B cell (primary cell): ENCODE measurements around the gene TMPRSS9. TPM values are rescaled to one million over a fixed set of nuclear protein-coding genes. Genes with fewer than 3 reads are reported as not detected.
"Not testable (repeated sequence)": the region's sequence is repeated elsewhere in the genome, so short reads cannot be mapped to it uniquely, and the experiment has no call there.

ENCODE experiments used
- ATAC-seq: fragments of 200-7000 bp; cut with Tn5 transposase; one replicate; pipeline ENCODE4 v1.10.0; 2021; ENCODE audit warnings: low read depth, mild to moderate bottlenecking, moderate number of reproducible peaks, moderate library complexity
- CTCF ChIA-PET: fragments of 350-600 bp; sonication (Branson Sonifier 250); formaldehyde crosslinking; loops from one replicate; lab custom pipeline; 2021; ENCODE audit warnings: antibody characterized with exemption, inconsistent platforms; lab: Charles Lee
- POLR2A ChIA-PET: fragments of 350-600 bp; sonication (Branson Sonifier 250); formaldehyde crosslinking; loops from one replicate; lab custom pipeline; 2021; ENCODE audit warnings: antibody characterized with exemption; lab: Charles Lee
- DNase-seq: peaks from one replicate; pipeline ENCODE4 v3.0.0; 2013
- H2AFZ ChIP-seq: 2 replicates; pipeline ENCODE4 v1.6.1; 2012; ENCODE audit warnings: mild to moderate bottlenecking, low read depth, low read length; ENCODE audit not compliant: insufficient read depth, poor library complexity, severe bottlenecking
- H3K27ac ChIP-seq, 2 donors: 1 replicate in 1 of 2; 2 replicates in 1 of 2; pipeline ENCODE4 v1.5.1; 2012 to 2013; ENCODE audit warnings: low read length in 2 of 2, mild to moderate bottlenecking in 2 of 2, moderate library complexity in 1 of 2
- H3K27me3 ChIP-seq, 4 experiments: fragments of 200-600 bp in 1 of 4; sonication (generic) in 1 of 4; replicated peaks in 1 of 4; 1 replicate in 2 of 4; 2 replicates in 2 of 4; pipeline versions ENCODE4 v1.6.1 to v1.7.0; 2013 to 2016; ENCODE audit warnings: low read length in 3 of 4, mild to moderate bottlenecking in 2 of 4, mixed read lengths in 1 of 4, moderate library complexity in 1 of 4; ENCODE audit not compliant: insufficient read depth in 4 of 4, control insufficient read depth in 3 of 4; ENCODE audit errors: control extremely low read depth in 1 of 4
- H3K36me3 ChIP-seq, 2 experiments: replicated peaks in 1 of 2; 1 replicate in 1 of 2; 2 replicates in 1 of 2; pipeline versions ENCODE4 v1.6.1 to v1.7.1; 2013; ENCODE audit warnings: low read length in 1 of 2; ENCODE audit not compliant: insufficient read depth in 2 of 2, control insufficient read depth in 1 of 2; ENCODE audit errors: control extremely low read depth in 1 of 2, extremely low read depth in 1 of 2
- H3K4me1 ChIP-seq, 2 donors: fragments of 200-600 bp in 1 of 2; sonication (generic) in 1 of 2; 1 replicate in 1 of 2; 2 replicates in 1 of 2; pipeline versions ENCODE4 v1.5.1 to v1.6.1; 2013 to 2017; ENCODE audit warnings: low read length in 2 of 2; ENCODE audit not compliant: control insufficient read depth in 2 of 2, insufficient read depth in 2 of 2
- H3K4me2 ChIP-seq: replicated peaks from 2 replicates; pipeline ENCODE3; 2012; ENCODE audit warnings: mild to moderate bottlenecking, low read depth, low read length; ENCODE audit not compliant: poor library complexity, severe bottlenecking
- H3K4me3 ChIP-seq, 5 experiments: fragments of 200-600 bp in 1 of 5; sonication (generic) in 1 of 5; 1 replicate in 3 of 5; 2 replicates in 2 of 5; pipeline versions ENCODE4 v1.5.1 to v1.7.0; 2011 to 2016; ENCODE audit warnings: low read length in 4 of 5, mild to moderate bottlenecking in 4 of 5, low read depth in 2 of 5, control low read depth in 1 of 5, moderate library complexity in 1 of 5; ENCODE audit not compliant: insufficient read depth in 1 of 5; ENCODE audit errors: control extremely low read depth in 1 of 5, extremely low read depth in 1 of 5
- H3K79me2 ChIP-seq: fragments of 200-600 bp; sonication (generic); one replicate; pipeline ENCODE4 v1.6.0; 2016; ENCODE audit warnings: low read length; ENCODE audit not compliant: control insufficient read depth, insufficient read depth
- H3K9ac ChIP-seq: fragments of 200-600 bp; sonication (generic); 2 replicates; pipeline ENCODE4 v1.6.1; 2017; ENCODE audit warnings: mild to moderate bottlenecking, low read length, moderate library complexity
- H3K9me3 ChIP-seq, 3 donors: one replicate each; pipeline versions ENCODE4 v1.6.1 to v1.7.1; 2013; ENCODE audit warnings: low read length in 2 of 3; ENCODE audit not compliant: control insufficient read depth in 2 of 3, insufficient read depth in 1 of 3; ENCODE audit errors: control extremely low read depth in 1 of 3
- H4K20me1 ChIP-seq: 2 replicates; pipeline ENCODE4 v1.6.0; 2012; ENCODE audit warnings: mild to moderate bottlenecking, low read length; ENCODE audit not compliant: insufficient read depth, control insufficient read depth, poor library complexity, severe bottlenecking
- H3K27ac Mint-ChIP-seq: one replicate; pipeline ENCODE4 v1.8.0; 2021; ENCODE audit warnings: mixed read lengths
- H3K27me3 Mint-ChIP-seq: one replicate; pipeline ENCODE4 v1.8.0; 2021; ENCODE audit warnings: mixed read lengths
- H3K4me1 Mint-ChIP-seq: one replicate; pipeline ENCODE4 v1.8.0; 2021; ENCODE audit warnings: mixed read lengths
- H3K4me3 Mint-ChIP-seq: one replicate; pipeline ENCODE4 v1.8.0; 2021; ENCODE audit warnings: mixed read lengths
- H3K9me3 Mint-ChIP-seq: one replicate; pipeline ENCODE4 v1.8.0; 2022; ENCODE audit warnings: mixed read lengths; ENCODE audit not compliant: insufficient read depth
- CTCF ChIP-seq: fragments of 200-600 bp; IDR thresholded peaks from one replicate; pipeline ENCODE4 v1.8.0; 2022; ENCODE audit warnings: antibody characterized with exemption, mild to moderate bottlenecking
- EZH2 ChIP-seq: IDR thresholded peaks from 2 replicates; pipeline ENCODE4 v1.6.1; 2012; ENCODE audit warnings: borderline replicate concordance, low read depth, mild to moderate bottlenecking, moderate library complexity, low read length; ENCODE audit not compliant: insufficient read depth, poor library complexity, severe bottlenecking
- WGBS: methylation state at CpG from one replicate; pipeline ENCODE4 v1.1.5; 2013; ENCODE audit warnings: missing lambda C conversion rate; ENCODE audit not compliant: insufficient coverage; 5-methylcytosine and 5-hydroxymethylcytosine counted together
- intact Hi-C: fragments of 100-400 bp; cut with micrococcal nuclease; formaldehyde crosslinking; loops from one replicate; pipeline ENCODE4 v1.10.0; 2022
- polyA plus RNA-seq: library from polyadenylated mRNA; depleted of rRNA; stranded (reverse); fragments of >200 nt; gene quantifications from 2 replicates; pipeline ENCODE4 v1.2.3, GENCODE V29; 2012
- total RNA-seq, 2 donors: library from RNA; stranded (reverse); fragments of 120-200 nt in 1 of 2; gene quantifications; 1 replicate in 1 of 2; 2 replicates in 1 of 2; pipeline versions ENCODE4 v1.2.3 to v1.2.4, GENCODE V29; 2013 to 2022

Gene TMPRSS9
- total and polyA plus RNA-seq, 2 donors (not counting 1 experiment from before 2014, with no cell fraction given): not detected

DNA sequence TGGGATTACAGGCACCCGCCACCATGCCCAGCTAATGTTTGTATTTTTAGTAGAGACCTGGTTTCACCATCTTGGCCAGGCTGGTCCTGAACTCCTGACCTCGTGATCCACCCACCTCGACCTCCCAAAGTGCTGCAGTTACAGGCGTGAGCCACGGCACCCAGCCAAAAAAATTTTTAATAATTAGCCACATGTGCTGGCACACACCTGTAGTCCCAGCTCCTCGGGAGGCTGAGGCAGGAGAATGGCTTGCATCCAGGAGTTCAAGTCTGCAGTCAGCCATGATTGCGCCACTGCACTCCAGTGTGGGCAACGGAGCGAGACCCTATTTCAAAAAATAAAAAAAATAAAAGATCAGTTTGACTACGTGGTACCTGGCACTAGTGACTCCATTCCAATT is 98.7 kb downstream of the TMPRSS9 start:
- ATAC-seq, H3K36me3 ChIP-seq, H2AFZ ChIP-seq, H3K9me3 ChIP-seq, DNase-seq, H3K27me3 Mint-ChIP-seq, POLR2A ChIA-PET, H3K4me3 ChIP-seq, H4K20me1 ChIP-seq, H3K4me2 ChIP-seq, H3K27ac Mint-ChIP-seq, H3K27ac ChIP-seq, intact Hi-C loops, H3K9ac ChIP-seq, H3K27me3 ChIP-seq, H3K9me3 Mint-ChIP-seq, H3K4me3 Mint-ChIP-seq: not testable (repeated sequence)
- CTCF ChIA-PET: interaction anchor here (0.6 kb wide), 1 partner anchor 10 kb away, joined by 3 read pairs; no protein-coding TSS in a partner anchor
- H3K4me1 Mint-ChIP-seq: peaks cover 24% of the 10 kb centered on the region
- Histone ChIP-seq H3K79me2 (peaks cover 42% of the 10 kb centered on the region), H3K4me1 (peaks cover 17 to 39% of the 10 kb centered on the region in 2 donors)
- 86% methylated on average over 10 of the region's 10 CpGs for WGBS

GRCh38 chr19:2460245-2460644 is 100.2 kb downstream of the TMPRSS9 start:
- H3K27ac Mint-ChIP-seq: peak overlapping the region; percentile 21
- Histone ChIP-seq H3K9me3 (no peaks in the 10 kb centered on the region), H3K9ac (no peak overlapping the region), H3K4me1 (peaks cover 17 to 34% of the 10 kb centered on the region in 2 donors), H3K4me2 (no peak overlapping the region), H3K79me2 (peaks cover 29% of the 10 kb centered on the region), H2AFZ (no peak overlapping the region), H3K4me3 (no peak overlapping the region), H3K36me3 (no peaks in the 10 kb centered on the region), H3K27me3 (peaks cover 0 to 10% (median 2%) of the 10 kb centered on the region in 4 experiments), H3K27ac (no peak overlapping the region), H4K20me1 (peaks cover 6% of the 10 kb centered on the region)
- peaks cover 3% of the 10 kb centered on the region for H3K27me3 Mint-ChIP-seq
- DNase-seq: no peak
- ATAC-seq: no peak
- peak overlapping the region; percentile 37 for H3K4me3 Mint-ChIP-seq
- ChIA-PET CTCF (interaction anchor here (1.2 kb wide), 1 partner anchor 177 kb away, joined by 7 read pairs; no protein-coding TSS in a partner anchor), POLR2A (interaction anchor here (0.6 kb wide), 1 partner anchor 29 kb away, joined by 3 read pairs; no protein-coding TSS in a partner anchor)
- peaks cover 17% of the 10 kb centered on the region for H3K4me1 Mint-ChIP-seq
- intact Hi-C loops: no loop called here
- WGBS: no CpG with 5 or more reads among the region's 1 CpG
- TF ChIP-seq EZH2 (no peak), CTCF (no peak)
- no peaks in the 10 kb centered on the region for H3K9me3 Mint-ChIP-seq
